Ovary (tissue), 9 donors: ENCODE data around the gene LDB2. TPM values are rescaled to one million over a fixed set of nuclear protein-coding genes. Genes with fewer than 3 reads are reported as not detected.

Source experiments
- DNase-seq, 5 donors: peaks; one replicate each; pipeline ENCODE4 v3.0.0-alpha.2; 2019 to 2020
- H3K27ac ChIP-seq, 2 donors: fragments of 200-600 bp; one replicate each; pipeline versions ENCODE4 v1.5.1 to v1.8.0; 2019 to 2022
- H3K27me3 ChIP-seq: fragments of 200-600 bp; one replicate; pipeline ENCODE4 v1.8.0; 2022
- H3K36me3 ChIP-seq: fragments of 200-600 bp; sonication (generic); one replicate; pipeline ENCODE4 v1.5.1; 2019
- H3K4me1 ChIP-seq: one replicate; pipeline ENCODE4 v1.8.1; 2013; ENCODE audit warnings: mild to moderate bottlenecking, moderate library complexity; ENCODE audit not compliant: insufficient read depth
- H3K4me3 ChIP-seq: fragments of 200-600 bp; sonication (generic); one replicate; pipeline ENCODE4 v1.5.1; 2017
- H3K9me3 ChIP-seq, 2 donors: fragments of 200-600 bp in 1 of 2; sonication (generic) in 1 of 2; one replicate each; pipeline versions ENCODE4 v1.5.1 to v1.8.1; 2013 to 2019; ENCODE audit warnings: mild to moderate bottlenecking in 1 of 2, moderate library complexity in 1 of 2
- EP300 ChIP-seq: sonication (generic); formaldehyde crosslinking; IDR thresholded peaks from one replicate; pipeline ENCODE4 v1.6.1; 2017; ENCODE audit warnings: antibody characterized with exemption
- POLR2A ChIP-seq: fragments of 450-650 bp; IDR thresholded peaks from one replicate; pipeline ENCODE4 v1.6.1; 2017; ENCODE audit warnings: antibody characterized with exemption, mild to moderate bottlenecking, moderate library complexity
- WGBS, 3 donors: extraction: QIAGEN DNeasy Blood & Tissue Kit in 1 of 3; methylation state at CpG; one replicate each; pipeline versions ENCODE4 v1.1.5 to v1.1.7; 2013 to 2017; 5-methylcytosine and 5-hydroxymethylcytosine counted together
- intact Hi-C, 4 donors: fragments of 100-400 bp; cut with DNase I; formaldehyde crosslinking; loops; one replicate each; pipeline versions ENCODE4 v1.11.0 to v1.15.1; 2022 to 2023
- polyA plus RNA-seq, 2 donors: library from polyadenylated mRNA; stranded (reverse); fragments of 200-250 nt in 1 of 2; fragments of 350-450 nt in 1 of 2; fragmentation: Illumina TruSeq in 1 of 2; extraction: RNeasy Lipid Tissue Mini Kit (QIAGEN cat#74804) in 1 of 2; gene quantifications; one replicate each; pipeline ENCODE4 v1.2.3, GENCODE V29; 2013 to 2014
- total RNA-seq, 7 donors: library from RNA; depleted of rRNA in 2 of 7; stranded (reverse); fragments of >200 nt in 2 of 7; fragmentation: NEBNext Ultra II Directional in 3 of 7; extraction: Animal tissue kit (Norgen Biotek cat#: 25700) in 3 of 7; gene quantifications; one replicate each; pipeline versions ENCODE4 v1.1.0 to v1.2.4, GENCODE V29; 2016 to 2023
- TF ChIP-seq, protein P1 (sequence below), 3 donors: fragments of 450-650 bp in 2 of 3; fragments of 200-600 bp in 1 of 3; IDR thresholded peaks; one replicate each; pipeline versions ENCODE4 v1.5.1 to v1.8.0; 2016 to 2022; ENCODE audit warnings: antibody characterized with exemption in 3 of 3, mild to moderate bottlenecking in 1 of 3
- donor health status: DM: no; HTN: no; CAD: no; lungs with moderate emphysema.
- donor health status: DM: no; HTN: no; CAD: no.
- donor health status: Bipolar disorder and iron deficiency.
- donor health status: DM: yes; HTN: yes; CAD: no.
- donor health status: DM: no; HTN: no; CAD: no.
- donor health status: DM: yes; HTN: yes; CAD: no.

LDB2 gene
- total and polyA plus RNA-seq, 9 donors = 17.0 to 89.1 (median 27.4) TPM

DNA sequence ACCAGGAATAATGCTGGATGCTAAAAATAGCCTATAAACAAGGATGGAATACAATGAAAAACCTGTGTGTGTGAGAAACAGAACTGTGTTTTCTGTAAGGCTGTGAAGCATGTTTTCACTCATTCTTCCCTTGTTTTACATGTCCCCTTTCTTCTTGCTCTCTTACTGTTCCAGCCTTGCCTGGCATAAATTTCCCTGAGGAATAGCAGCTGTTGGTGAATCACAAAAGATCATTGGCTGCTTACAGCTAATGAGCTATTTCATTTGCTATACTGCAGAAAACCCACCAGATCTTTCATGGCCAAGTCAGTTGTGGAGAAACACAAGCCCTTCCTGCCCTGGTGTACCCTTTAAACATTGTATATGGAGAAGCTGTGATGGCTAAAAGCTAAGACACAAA lies 91.1 kb downstream of the LDB2 start:
- intact Hi-C loops = no loop called here
- DNase-seq = no peak
- no peaks in the 10 kb centered on the region for H3K9me3 ChIP-seq
- no peak for TF ChIP-seq POLR2A
- no peak overlapping the region for H3K27ac ChIP-seq
- no peaks in the 10 kb centered on the region for H3K36me3 ChIP-seq
- H3K4me3 ChIP-seq = no peak overlapping the region
- H3K27me3 ChIP-seq = no peaks in the 10 kb centered on the region
- no peaks in the 10 kb centered on the region for H3K4me1 ChIP-seq

DNA sequence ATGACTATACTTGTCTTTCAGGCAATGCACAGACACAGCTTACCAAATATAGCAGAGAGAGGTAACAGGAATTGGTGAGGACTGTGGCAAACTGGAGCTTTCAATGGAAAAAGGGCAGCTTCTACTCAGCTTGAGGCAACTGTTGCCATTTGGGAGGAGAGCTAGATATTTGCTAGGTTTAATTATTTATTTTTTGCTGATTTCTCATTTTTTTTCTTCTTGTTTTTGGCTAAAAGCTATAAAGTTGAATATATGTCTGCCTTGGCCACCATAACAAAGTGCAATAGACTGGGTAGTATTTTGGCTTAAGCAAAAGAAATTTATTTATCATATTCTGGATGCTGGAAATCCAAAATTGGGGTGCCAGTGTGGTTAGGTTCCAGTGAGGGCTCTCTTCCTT lies 93.9 kb downstream of the LDB2 start:
- Histone ChIP-seq H3K36me3 (no peaks in the 10 kb centered on the region), H3K27ac (no peak overlapping the region), H3K4me3 (no peak overlapping the region), H3K27me3 (no peaks in the 10 kb centered on the region), H3K9me3 (no peaks in the 10 kb centered on the region), H3K4me1 (no peaks in the 10 kb centered on the region)
- TF ChIP-seq POLR2A = no peak
- no peak for TF ChIP-seq EP300
- TF ChIP-seq, protein P1, sequence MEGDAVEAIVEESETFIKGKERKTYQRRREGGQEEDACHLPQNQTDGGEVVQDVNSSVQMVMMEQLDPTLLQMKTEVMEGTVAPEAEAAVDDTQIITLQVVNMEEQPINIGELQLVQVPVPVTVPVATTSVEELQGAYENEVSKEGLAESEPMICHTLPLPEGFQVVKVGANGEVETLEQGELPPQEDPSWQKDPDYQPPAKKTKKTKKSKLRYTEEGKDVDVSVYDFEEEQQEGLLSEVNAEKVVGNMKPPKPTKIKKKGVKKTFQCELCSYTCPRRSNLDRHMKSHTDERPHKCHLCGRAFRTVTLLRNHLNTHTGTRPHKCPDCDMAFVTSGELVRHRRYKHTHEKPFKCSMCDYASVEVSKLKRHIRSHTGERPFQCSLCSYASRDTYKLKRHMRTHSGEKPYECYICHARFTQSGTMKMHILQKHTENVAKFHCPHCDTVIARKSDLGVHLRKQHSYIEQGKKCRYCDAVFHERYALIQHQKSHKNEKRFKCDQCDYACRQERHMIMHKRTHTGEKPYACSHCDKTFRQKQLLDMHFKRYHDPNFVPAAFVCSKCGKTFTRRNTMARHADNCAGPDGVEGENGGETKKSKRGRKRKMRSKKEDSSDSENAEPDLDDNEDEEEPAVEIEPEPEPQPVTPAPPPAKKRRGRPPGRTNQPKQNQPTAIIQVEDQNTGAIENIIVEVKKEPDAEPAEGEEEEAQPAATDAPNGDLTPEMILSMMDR (IDR thresholded peaks at IDR 0.05) = no peak
- no peak for DNase-seq
- intact Hi-C loops = no loop called here

DNA sequence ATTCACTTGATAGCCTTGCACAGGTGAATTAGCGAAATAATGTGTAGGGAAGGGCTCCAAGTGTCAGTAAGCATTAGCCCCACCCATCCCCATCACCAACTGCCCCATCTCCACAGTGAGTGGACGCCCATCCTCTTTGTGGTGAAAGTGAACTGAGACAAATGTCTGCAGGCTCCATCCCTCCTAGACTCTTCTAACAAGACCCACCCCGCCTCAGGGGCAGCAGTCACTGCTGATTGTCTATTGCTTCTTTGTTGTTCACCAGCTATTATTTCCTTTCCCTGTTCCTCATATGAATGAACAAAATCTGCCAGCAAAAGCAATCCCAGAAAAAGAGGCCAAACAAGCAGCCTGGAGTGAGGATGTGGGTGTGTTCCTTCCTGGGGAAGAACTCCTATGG lies 96.4 kb downstream of the LDB2 start:
- 95 to 97% (median 97%) methylated on average over 3 of the region's 3 CpGs for WGBS, 3 donors
- intact Hi-C loops = no loop called here
- H3K27ac ChIP-seq = no peak overlapping the region

DNA sequence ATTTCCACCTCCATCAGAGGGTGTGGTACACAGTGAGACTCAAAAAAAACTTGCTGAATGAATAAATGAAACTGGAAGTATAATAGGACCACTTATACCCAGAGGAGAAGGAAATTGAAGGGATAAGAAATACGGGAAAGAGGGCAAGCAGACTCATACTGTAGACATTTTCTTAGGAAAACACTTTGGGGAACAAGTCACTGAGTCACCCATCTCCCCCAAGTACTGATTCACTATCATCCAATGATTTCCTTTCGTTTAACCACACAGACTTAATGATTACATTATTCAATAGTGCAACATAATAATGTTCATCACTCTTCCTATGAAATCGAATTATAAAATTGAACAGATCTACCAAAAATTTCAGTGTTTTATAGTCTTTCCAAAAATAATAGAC lies 97.1 kb downstream of the LDB2 start:
- Histone ChIP-seq H3K9me3 (no peaks in the 10 kb centered on the region), H3K4me1 (no peaks in the 10 kb centered on the region), H3K27me3 (no peaks in the 10 kb centered on the region), H3K27ac (no peak overlapping the region), H3K4me3 (no peak overlapping the region), H3K36me3 (no peaks in the 10 kb centered on the region)
- 93 to 95% (median 95%) methylated on average over 3 of the region's 3 CpGs for WGBS, 3 donors
- DNase-seq = no peak
- TF ChIP-seq EP300 (no peak), POLR2A (no peak)
- TF ChIP-seq, protein P1 (IDR thresholded peaks at IDR 0.05) = no peak
- intact Hi-C loops = no loop called here

More for the DNA sequence above, 96.4 kb downstream of the LDB2 start:
- H3K36me3 ChIP-seq = no peaks in the 10 kb centered on the region
- TF ChIP-seq POLR2A (no peak), EP300 (no peak)
- TF ChIP-seq, protein P1 (IDR thresholded peaks at IDR 0.05) = no peak
- H3K4me3 ChIP-seq = no peak overlapping the region
- no peaks in the 10 kb centered on the region for H3K9me3 ChIP-seq
- H3K27me3 ChIP-seq = no peaks in the 10 kb centered on the region
- no peaks in the 10 kb centered on the region for H3K4me1 ChIP-seq
- DNase-seq = no peak

DNA sequence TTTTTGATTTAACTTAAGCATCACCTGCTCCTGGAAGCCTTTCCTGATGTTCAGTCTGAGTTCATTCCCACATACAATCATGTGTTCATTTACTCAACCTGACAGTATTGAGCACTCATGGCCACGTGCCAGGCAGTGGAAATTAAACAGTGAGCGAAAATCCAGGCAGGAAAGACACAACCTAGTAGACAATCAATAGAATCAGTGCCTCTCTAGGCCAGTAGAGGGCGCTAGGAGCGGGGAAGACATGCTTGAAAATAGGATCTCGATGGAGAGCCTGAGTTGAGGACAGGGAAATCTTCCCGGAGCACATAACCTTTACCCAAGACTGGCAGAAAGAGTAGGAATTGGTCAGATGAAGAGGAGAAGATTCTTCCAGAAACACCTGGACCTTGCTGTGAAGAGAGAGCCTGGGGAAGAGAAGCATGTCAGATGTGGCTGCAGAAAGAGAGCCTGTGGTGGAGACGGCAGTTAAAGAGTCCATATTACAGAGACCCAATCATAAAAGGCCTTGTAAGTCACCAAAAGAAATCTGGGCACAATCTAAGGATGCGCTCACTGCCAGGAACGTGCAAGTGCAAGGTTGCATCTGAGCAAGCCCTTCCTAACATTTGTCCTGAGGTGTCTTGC lies 103.5 kb downstream of the LDB2 start:
- no peak overlapping the region for H3K27ac ChIP-seq
- H3K36me3 ChIP-seq = no peaks in the 10 kb centered on the region
- H3K4me3 ChIP-seq = no peak overlapping the region
- no peaks in the 10 kb centered on the region for H3K4me1 ChIP-seq
- DNase-seq = peak in 4 of 5 donors; percentile 15 to 59 (median 42)
- intact Hi-C loops = no loop called here
- H3K9me3 ChIP-seq = no peaks in the 10 kb centered on the region
- WGBS, 3 donors = 40 to 43% (median 43%) methylated on average over 9 of the region's 9 CpGs
- no peaks in the 10 kb centered on the region for H3K27me3 ChIP-seq
- no peak for TF ChIP-seq POLR2A
- TF ChIP-seq, protein P1 (IDR thresholded peaks at IDR 0.05) = peak in 1 of 3 donors; percentile 25
- TF ChIP-seq EP300 = no peak
